DND-41 (cell line): ENCODE data around the gene RNF215.

Experiments used
- ATAC-seq: fragments of 200-7000 bp; cut with Tn5 transposase; 3 replicates; pipeline ENCODE4 v1.9.1; 2021; ENCODE audit warnings: low read depth; ENCODE audit not compliant: insufficient read depth
- DNase-seq: peaks from one replicate; pipeline ENCODE4 v3.0.0-alpha.2; 2020
- H2AFZ ChIP-seq: 2 replicates; pipeline ENCODE4 v1.6.0; 2012; ENCODE audit warnings: low read depth, low read length
- H3K27ac ChIP-seq: 2 replicates; pipeline ENCODE4 v1.5.1; 2012; ENCODE audit warnings: low read length, inconsistent platforms
- H3K27me3 ChIP-seq: fragments of 200-600 bp; sonication (generic); 2 replicates; pipeline ENCODE4 v1.6.0; 2012; ENCODE audit warnings: low read length, mild to moderate bottlenecking, inconsistent platforms; ENCODE audit not compliant: insufficient read depth, poor library complexity
- H3K36me3 ChIP-seq: 2 replicates; pipeline ENCODE4 v1.5.1; 2012; ENCODE audit warnings: low read length, inconsistent platforms; ENCODE audit not compliant: insufficient read depth
- H3K4me1 ChIP-seq: 2 replicates; pipeline ENCODE4 v1.5.1; 2012; ENCODE audit warnings: mild to moderate bottlenecking, low read length; ENCODE audit not compliant: insufficient read depth
- H3K4me2 ChIP-seq: 2 replicates; pipeline ENCODE4 v1.6.0; 2012; ENCODE audit warnings: mild to moderate bottlenecking, moderate library complexity, low read length, inconsistent platforms; ENCODE audit not compliant: insufficient read depth
- H3K4me3 ChIP-seq, 2 experiments: fragments of 200-600 bp in 1 of 2; shearing (Covaris generic) in 1 of 2; 2 replicates each; pipeline ENCODE4 v1.5.1; 2012 to 2016; ENCODE audit warnings: inconsistent platforms in 2 of 2, low read length in 2 of 2, mild to moderate bottlenecking in 2 of 2, low read depth in 1 of 2, moderate library complexity in 1 of 2
- H3K79me2 ChIP-seq: 2 replicates; pipeline ENCODE4 v1.6.0; 2012; ENCODE audit warnings: low read length, inconsistent platforms; ENCODE audit not compliant: insufficient read depth
- H3K9ac ChIP-seq: 2 replicates; pipeline ENCODE4 v1.6.0; 2012; ENCODE audit warnings: low read depth, mild to moderate bottlenecking, inconsistent platforms, low read length, moderate library complexity
- H3K9me3 ChIP-seq: 2 replicates; pipeline ENCODE4 v1.5.1; 2012; ENCODE audit warnings: low read length, moderate library complexity, mild to moderate bottlenecking, inconsistent platforms; ENCODE audit not compliant: insufficient read depth, severe bottlenecking
- H4K20me1 ChIP-seq: 2 replicates; pipeline ENCODE4 v1.6.0; 2012; ENCODE audit warnings: low read length; ENCODE audit not compliant: insufficient read depth
- EZH2 ChIP-seq: IDR thresholded peaks from 3 replicates; pipeline ENCODE4 v1.6.1; 2012; ENCODE audit warnings: borderline replicate concordance, low read depth, mild to moderate bottlenecking, moderate library complexity, low read length, inconsistent platforms; ENCODE audit not compliant: severe bottlenecking
- TF ChIP-seq, protein P1 (sequence below): IDR thresholded peaks from 2 replicates; pipeline ENCODE4 v1.5.1; 2012; ENCODE audit warnings: borderline replicate concordance, low read length, moderate library complexity, mild to moderate bottlenecking; ENCODE audit not compliant: poor library complexity, severe bottlenecking; ENCODE audit errors: extremely low read depth

The RNF215 gene

DNA sequence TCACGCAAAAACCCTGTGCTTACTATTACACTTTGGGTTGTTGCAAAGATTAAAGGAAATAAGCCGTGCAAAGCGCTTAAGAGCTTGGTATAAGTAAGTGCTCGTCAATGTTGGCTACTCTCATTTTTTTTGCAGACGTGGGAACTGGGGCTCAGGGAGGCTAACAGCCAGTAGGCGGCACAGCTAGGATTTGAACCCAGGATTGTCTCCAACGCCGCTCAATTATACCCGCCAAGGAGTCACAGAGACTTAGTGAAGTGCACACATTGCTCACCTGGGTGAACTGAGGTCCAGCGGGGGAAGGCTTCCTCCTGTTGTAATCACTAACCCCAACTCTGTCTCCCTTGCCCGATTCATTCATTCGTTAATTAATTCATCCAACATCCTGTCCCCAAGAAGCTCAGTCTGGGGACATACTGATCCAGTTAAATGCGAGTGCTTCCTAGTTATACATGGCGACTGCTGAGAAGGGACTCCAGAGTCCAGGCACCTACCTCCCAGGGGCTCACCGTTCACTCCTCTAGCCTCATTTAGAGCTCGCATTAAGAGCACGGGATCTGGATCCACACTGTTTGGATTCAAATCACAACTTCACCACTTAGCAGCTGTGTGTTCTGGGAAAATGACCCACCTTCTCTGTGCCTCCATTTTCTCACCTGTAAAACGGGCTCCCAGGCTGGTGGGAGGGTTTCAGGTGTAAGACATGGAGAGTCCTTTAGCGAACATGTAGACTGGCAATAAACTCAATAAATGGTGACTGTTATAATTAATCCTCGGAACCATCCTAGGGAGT lies 37.5 kb upstream of the RNF215 start:
- Histone ChIP-seq H2AFZ (peak overlapping the region; percentile 95), H3K4me2 (peak overlapping the region; percentile 99), H4K20me1 (peaks cover 19% of the 10 kb centered on the region), H3K9ac (peak overlapping the region; percentile 94), H3K4me1 (peaks cover 59% of the 10 kb centered on the region), H3K79me2 (peaks cover 40% of the 10 kb centered on the region), H3K27me3 (no peaks in the 10 kb centered on the region), H3K36me3 (peaks cover 58% of the 10 kb centered on the region), H3K27ac (peak overlapping the region; percentile 92), H3K4me3 (peak overlapping the region; percentile 84 to 91), H3K9me3 (no peaks in the 10 kb centered on the region)
- TF ChIP-seq EZH2: no peak
- TF ChIP-seq, protein P1, sequence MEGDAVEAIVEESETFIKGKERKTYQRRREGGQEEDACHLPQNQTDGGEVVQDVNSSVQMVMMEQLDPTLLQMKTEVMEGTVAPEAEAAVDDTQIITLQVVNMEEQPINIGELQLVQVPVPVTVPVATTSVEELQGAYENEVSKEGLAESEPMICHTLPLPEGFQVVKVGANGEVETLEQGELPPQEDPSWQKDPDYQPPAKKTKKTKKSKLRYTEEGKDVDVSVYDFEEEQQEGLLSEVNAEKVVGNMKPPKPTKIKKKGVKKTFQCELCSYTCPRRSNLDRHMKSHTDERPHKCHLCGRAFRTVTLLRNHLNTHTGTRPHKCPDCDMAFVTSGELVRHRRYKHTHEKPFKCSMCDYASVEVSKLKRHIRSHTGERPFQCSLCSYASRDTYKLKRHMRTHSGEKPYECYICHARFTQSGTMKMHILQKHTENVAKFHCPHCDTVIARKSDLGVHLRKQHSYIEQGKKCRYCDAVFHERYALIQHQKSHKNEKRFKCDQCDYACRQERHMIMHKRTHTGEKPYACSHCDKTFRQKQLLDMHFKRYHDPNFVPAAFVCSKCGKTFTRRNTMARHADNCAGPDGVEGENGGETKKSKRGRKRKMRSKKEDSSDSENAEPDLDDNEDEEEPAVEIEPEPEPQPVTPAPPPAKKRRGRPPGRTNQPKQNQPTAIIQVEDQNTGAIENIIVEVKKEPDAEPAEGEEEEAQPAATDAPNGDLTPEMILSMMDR: no peak
- DNase-seq: peak; percentile 25
- no peak for ATAC-seq

DNA sequence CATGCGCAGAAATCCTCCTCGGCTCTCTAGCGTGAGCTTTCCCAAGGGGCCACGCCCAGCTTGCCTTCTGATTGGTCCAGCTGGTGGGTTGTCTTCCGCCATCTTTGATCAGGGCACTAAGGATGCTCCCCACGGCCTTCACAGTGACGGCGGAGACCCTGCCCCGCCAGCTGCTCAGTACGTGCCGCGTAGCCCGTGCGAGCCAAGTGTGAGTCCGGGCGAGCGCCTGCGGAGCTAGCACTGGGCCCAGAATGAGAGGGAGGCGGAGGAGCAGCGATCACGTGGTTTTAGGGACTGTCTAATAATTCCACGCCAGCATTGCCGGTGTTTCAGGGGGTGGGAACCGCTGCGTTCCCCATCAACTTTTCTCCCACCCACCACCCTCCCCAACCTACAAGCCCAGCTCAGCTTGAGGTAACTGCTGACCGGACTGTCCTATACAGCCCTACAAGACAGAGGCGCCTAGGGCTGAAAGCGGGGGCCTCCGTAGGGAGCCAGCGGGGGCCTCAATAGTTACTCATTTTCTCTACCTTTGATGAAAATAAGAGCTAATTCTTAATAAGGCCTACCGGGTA lies 36.8 kb upstream of the RNF215 start:
- H3K27me3 ChIP-seq: no peaks in the 10 kb centered on the region
- H3K9me3 ChIP-seq: no peaks in the 10 kb centered on the region
- DNase-seq: peak; percentile 100
- peaks cover 40% of the 10 kb centered on the region for H3K79me2 ChIP-seq
- peak; percentile 90 for ATAC-seq
- H2AFZ ChIP-seq: peak overlapping the region; percentile 95
- H3K4me3 ChIP-seq: peak overlapping the region; percentile 84 to 91
- H3K27ac ChIP-seq: peak overlapping the region; percentile 92
- peaks cover 59% of the 10 kb centered on the region for H3K4me1 ChIP-seq
- peaks cover 53% of the 10 kb centered on the region for H3K36me3 ChIP-seq
- peak overlapping the region; percentile 94 for H3K9ac ChIP-seq
- peak overlapping the region; percentile 99 for H3K4me2 ChIP-seq
- peaks cover 19% of the 10 kb centered on the region for H4K20me1 ChIP-seq
- no peak for TF ChIP-seq EZH2
- TF ChIP-seq, protein P1: no peak

DNA sequence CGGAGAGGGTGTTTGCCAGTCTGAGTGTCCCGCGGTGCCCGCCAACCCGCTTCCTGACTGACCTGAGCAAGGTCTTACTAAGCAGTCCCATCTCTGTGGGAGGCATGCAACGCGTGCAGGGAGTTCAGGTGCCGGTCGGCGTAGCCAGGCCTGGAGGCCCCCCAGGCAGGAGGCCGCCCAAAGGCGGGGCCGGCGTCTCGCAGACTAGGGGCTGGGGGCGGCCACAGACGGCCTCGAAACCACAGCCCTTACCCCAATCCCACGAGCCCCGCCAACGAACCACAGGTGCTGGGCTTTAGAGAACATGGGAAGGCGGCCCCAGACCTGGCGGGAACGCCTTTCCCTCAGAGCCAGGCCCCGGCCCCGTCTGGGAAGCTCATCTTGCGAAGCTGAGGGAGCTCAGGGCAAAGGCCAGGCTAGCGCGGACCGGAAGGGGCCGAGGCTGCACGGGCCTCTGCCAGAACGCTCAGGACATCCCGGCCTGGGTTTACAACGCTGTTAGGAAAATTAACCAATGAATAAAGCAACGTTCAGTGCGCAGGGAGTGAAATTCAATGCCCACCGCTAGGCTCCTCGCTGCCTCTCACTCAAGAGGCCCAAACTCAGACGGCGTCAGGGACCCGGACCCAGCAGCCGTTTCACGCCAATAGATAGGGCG lies 36.2 kb upstream of the RNF215 start:
- peak overlapping the region; percentile 94 for H3K9ac ChIP-seq
- H3K4me2 ChIP-seq: peak overlapping the region; percentile 99
- peak; percentile 70 for DNase-seq
- peak; percentile 24 for ATAC-seq
- TF ChIP-seq, protein P1: peak; percentile 32
- TF ChIP-seq EZH2: no peak
- H3K4me3 ChIP-seq: peak overlapping the region; percentile 57 to 91; a peak in 3 of 4 replicates
- peaks cover 40% of the 10 kb centered on the region for H3K79me2 ChIP-seq
- H3K27me3 ChIP-seq: no peaks in the 10 kb centered on the region
- peaks cover 18% of the 10 kb centered on the region for H4K20me1 ChIP-seq
- H3K4me1 ChIP-seq: peaks cover 59% of the 10 kb centered on the region
- peaks cover 53% of the 10 kb centered on the region for H3K36me3 ChIP-seq
- H3K27ac ChIP-seq: peak overlapping the region; percentile 92
- peak overlapping the region; percentile 69 for H2AFZ ChIP-seq
- H3K9me3 ChIP-seq: no peaks in the 10 kb centered on the region
